ENCODE data around the gene MAPK8.

Gene MAPK8

GRCh38 chr10:48400850-48401220, 94.4 kb downstream of the MAPK8 start:
- H3K27me3 ChIP-seq = no peaks in the 10 kb centered on the region
- no peak overlapping the region for H3K27ac ChIP-seq
- H3K4me1 ChIP-seq (ENCODE audit: control insufficient read depth in 1 of 2, insufficient read depth in 1 of 2, low read depth in 1 of 2, low read length in 1 of 2) = peaks cover 3 to 16% of the 10 kb centered on the region in 2 experiments
- H3K36me3 ChIP-seq = no peaks in the 10 kb centered on the region
- TF ChIP-seq CTCF (IDR thresholded peaks at IDR 0.05) = no peak
- no peak overlapping the region for H3K4me3 ChIP-seq (ENCODE audit: low read depth in 1 of 2, low read length in 1 of 2)
- no peaks in the 10 kb centered on the region for H3K9me3 ChIP-seq

DNA sequence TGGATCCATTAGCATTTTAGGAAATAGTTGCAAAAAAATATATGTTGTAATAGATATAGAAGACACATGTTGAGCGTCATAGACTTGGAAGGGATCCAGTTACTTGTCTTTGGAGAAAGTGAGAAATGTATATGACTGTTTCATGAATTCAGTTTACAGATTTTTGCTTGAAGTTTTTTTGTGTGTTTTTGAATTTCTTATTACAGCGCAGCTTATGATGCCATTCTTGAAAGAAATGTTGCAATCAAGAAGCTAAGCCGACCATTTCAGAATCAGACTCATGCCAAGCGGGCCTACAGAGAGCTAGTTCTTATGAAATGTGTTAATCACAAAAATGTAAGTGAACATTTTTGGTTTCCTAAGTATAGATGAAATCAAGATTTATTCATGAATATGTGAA, 98.2 kb downstream of the MAPK8 start:
- H3K9me3 ChIP-seq = no peaks in the 10 kb centered on the region
- H3K27ac ChIP-seq = no peak overlapping the region
- peaks cover 3 to 6% of the 10 kb centered on the region in 2 experiments for H3K4me1 ChIP-seq (ENCODE audit: control insufficient read depth in 1 of 2, insufficient read depth in 1 of 2, low read depth in 1 of 2, low read length in 1 of 2)
- H3K36me3 ChIP-seq = no peaks in the 10 kb centered on the region
- TF ChIP-seq CTCF (IDR thresholded peaks at IDR 0.05) = no peak
- H3K27me3 ChIP-seq = no peaks in the 10 kb centered on the region
- no peak overlapping the region for H3K4me3 ChIP-seq (ENCODE audit: low read depth in 1 of 2, low read length in 1 of 2)

DNA sequence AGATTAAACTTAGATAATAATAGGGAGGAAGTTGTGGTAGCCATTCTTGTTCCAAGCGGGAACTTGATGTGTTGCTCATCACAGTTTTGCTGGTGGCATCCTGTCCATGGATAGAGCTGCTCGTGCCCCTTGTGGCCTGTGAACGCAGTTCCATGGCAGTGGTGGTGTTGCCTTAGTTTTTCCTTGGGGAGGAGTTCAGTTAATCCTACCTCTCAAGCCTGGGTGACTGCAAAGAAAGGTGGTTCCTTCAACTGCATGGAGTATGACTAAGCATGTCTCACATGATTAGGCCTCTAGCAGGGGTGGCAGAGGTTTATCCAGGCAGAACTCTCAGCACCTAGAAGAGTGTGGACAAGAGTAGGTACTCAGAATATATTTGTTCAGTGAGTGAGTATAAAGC, 99.7 kb downstream of the MAPK8 start:
- Histone ChIP-seq H3K27me3 (no peaks in the 10 kb centered on the region), H3K4me1 (ENCODE audit: control insufficient read depth in 1 of 2, insufficient read depth in 1 of 2, low read depth in 1 of 2, low read length in 1 of 2) (peaks cover 3 to 6% of the 10 kb centered on the region in 2 experiments), H3K4me3 (ENCODE audit: low read depth in 1 of 2, low read length in 1 of 2) (no peak overlapping the region), H3K9me3 (no peaks in the 10 kb centered on the region), H3K36me3 (peaks cover 10% of the 10 kb centered on the region), H3K27ac (peak overlapping the region; percentile 2)
- TF ChIP-seq CTCF (IDR thresholded peaks at IDR 0.05) = no peak

DNA sequence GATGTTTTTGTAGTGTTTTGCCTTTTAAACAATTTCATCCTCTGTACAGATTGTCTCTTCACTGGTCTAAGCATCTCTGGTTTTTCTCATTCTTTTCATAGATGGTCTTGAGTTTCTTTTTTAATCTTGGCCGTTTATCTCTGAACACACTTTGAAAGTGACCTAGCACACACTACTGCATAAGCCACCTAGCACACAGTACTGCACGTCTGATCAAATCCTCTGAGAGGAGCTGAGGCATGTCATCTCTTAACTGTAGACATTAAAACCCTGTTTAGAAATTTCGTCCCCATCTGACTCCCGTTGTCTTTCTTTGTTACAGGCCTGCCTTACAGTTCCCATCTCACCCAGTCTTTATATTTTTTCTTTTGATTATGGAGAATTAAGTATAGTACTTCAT, 100.2 kb downstream of the MAPK8 start:
- peaks cover 3 to 6% of the 10 kb centered on the region in 2 experiments for H3K4me1 ChIP-seq (ENCODE audit: control insufficient read depth in 1 of 2, insufficient read depth in 1 of 2, low read depth in 1 of 2, low read length in 1 of 2)
- no peak overlapping the region for H3K27ac ChIP-seq
- H3K4me3 ChIP-seq (ENCODE audit: low read depth in 1 of 2, low read length in 1 of 2) = no peak overlapping the region
- H3K27me3 ChIP-seq = no peaks in the 10 kb centered on the region
- TF ChIP-seq CTCF (IDR thresholded peaks at IDR 0.05) = no peak
- no peaks in the 10 kb centered on the region for H3K9me3 ChIP-seq
- H3K36me3 ChIP-seq = peaks cover 10% of the 10 kb centered on the region

GRCh38 chr10:48410503-48410902, 104.0 kb downstream of the MAPK8 start:
- Histone ChIP-seq H3K27ac (no peak overlapping the region), H3K9me3 (no peaks in the 10 kb centered on the region), H3K36me3 (peaks cover 10% of the 10 kb centered on the region), H3K4me3 (ENCODE audit: low read depth in 1 of 2, low read length in 1 of 2) (no peak overlapping the region), H3K4me1 (ENCODE audit: control insufficient read depth in 1 of 2, insufficient read depth in 1 of 2, low read depth in 1 of 2, low read length in 1 of 2) (no peaks in the 10 kb centered on the region), H3K27me3 (no peaks in the 10 kb centered on the region)
- TF ChIP-seq CTCF (IDR thresholded peaks at IDR 0.05) = no peak

GRCh38 chr10:48411510-48411909, 105.0 kb downstream of the MAPK8 start:
- H3K9me3 ChIP-seq = no peaks in the 10 kb centered on the region
- H3K27ac ChIP-seq = no peak overlapping the region
- peaks cover 10% of the 10 kb centered on the region for H3K36me3 ChIP-seq

More at GRCh38 chr10:48411510-48411909, 105.0 kb downstream of the MAPK8 start:
- H3K4me1 ChIP-seq (ENCODE audit: control insufficient read depth in 1 of 2, insufficient read depth in 1 of 2, low read depth in 1 of 2, low read length in 1 of 2) = no peaks in the 10 kb centered on the region
- TF ChIP-seq CTCF (IDR thresholded peaks at IDR 0.05) = no peak
- no peaks in the 10 kb centered on the region for H3K27me3 ChIP-seq
- H3K4me3 ChIP-seq (ENCODE audit: low read depth in 1 of 2, low read length in 1 of 2) = no peak overlapping the region
